ENCODE data around the gene FAM20A. TPM values are rescaled to one million over a fixed set of nuclear protein-coding genes. Genes with fewer than 3 reads are reported as not detected.
"Not testable (repeated sequence)": the region's sequence is repeated elsewhere in the genome, so short reads cannot be mapped to it uniquely, and the experiment has no call there.

Gene FAM20A
- total RNA-seq, 4 donors from 2014 or later, result 13.1 to 55.8 (median 15.1) TPM

DNA sequence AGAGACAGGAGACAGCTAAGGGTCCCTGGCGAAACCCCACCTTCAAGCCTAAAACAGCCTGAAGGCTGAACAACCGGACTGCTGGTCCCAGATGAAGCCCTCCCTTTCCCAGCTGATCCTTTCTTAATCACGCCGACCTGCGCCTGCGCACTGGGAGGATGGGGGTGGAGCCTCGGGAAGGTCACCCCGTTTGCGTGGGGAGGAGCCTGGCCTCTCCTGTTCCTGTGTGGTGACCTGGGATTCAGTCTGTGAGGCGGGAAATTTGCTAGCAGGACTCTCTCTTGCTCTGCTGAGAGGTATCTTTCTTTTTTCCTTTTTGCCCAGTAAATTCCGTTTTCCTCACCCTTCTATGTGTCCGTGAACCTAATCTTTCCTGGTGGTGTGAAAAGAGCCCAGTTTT, 9.6 kb downstream of the FAM20A start:
- DNase-seq (ENCODE audit: low spot score) (no peak), ATAC-seq (ENCODE audit: low FRiP score) (no peak)
- TF ChIP-seq, protein P1, sequence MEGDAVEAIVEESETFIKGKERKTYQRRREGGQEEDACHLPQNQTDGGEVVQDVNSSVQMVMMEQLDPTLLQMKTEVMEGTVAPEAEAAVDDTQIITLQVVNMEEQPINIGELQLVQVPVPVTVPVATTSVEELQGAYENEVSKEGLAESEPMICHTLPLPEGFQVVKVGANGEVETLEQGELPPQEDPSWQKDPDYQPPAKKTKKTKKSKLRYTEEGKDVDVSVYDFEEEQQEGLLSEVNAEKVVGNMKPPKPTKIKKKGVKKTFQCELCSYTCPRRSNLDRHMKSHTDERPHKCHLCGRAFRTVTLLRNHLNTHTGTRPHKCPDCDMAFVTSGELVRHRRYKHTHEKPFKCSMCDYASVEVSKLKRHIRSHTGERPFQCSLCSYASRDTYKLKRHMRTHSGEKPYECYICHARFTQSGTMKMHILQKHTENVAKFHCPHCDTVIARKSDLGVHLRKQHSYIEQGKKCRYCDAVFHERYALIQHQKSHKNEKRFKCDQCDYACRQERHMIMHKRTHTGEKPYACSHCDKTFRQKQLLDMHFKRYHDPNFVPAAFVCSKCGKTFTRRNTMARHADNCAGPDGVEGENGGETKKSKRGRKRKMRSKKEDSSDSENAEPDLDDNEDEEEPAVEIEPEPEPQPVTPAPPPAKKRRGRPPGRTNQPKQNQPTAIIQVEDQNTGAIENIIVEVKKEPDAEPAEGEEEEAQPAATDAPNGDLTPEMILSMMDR (IDR thresholded peaks at IDR 0.05), result no peak

DNA sequence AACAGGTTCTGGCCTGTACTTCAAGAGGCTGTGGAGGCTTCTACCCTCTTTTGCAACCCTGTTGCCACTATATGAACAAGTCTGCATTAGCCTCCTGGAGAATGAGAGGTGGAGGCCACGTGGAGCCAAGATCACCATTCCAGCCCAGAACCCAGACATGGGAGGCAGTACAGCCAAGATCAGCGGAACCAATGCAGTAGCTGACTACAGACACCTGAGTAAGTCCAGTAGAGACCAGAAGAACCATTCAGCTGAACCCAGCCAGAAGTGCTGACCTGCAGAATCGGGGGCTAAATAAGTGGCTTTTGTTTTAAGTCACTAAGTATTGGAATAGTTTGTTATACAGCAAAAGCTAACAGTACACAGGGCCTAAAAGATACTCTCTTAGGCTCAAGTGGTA, 12.1 kb downstream of the FAM20A start:
- TF ChIP-seq, protein P1 (IDR thresholded peaks at IDR 0.05), result no peak

DNA sequence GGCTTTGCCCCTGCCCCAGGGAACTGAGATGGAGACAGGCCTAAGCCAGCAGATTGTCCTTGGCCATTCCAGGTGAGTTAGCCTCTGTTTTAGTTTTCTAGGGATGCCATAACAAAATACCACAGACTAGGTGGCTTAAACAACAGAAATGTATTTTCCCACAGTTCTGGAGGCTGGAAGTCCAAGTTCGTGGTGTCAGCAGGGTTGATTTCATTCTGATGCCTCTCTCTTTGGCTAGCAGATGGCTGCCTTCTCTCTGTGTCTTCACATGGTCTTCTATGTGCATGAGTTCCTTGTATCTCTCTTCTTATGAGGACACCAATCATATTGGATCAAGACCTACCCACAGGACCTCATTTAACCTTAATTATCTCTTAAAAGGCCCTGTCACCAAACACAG, 12.8 kb downstream of the FAM20A start:
- no peak for ATAC-seq (ENCODE audit: low FRiP score)

More for the DNA sequence above, 12.1 kb downstream of the FAM20A start:
- ATAC-seq (ENCODE audit: low FRiP score) (no peak), DNase-seq (ENCODE audit: low spot score) (no peak)

DNA sequence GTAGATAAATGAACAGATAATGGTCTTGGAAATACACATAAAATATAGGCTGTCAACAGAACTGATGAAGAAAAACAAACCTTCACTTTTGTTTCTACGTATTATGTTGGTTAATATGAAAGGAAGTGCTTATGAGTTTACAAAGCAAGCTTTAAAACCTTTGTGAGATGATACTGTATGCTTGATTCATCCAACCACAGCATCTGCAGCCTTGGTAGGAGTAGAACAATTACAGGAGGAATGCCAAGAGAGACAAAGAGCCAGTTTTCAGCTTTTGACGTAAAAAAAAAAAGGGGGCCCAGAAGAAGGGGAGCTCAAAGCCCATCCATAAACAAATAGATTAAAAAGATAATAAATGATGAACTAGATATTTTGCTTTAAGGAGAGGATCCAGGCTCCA, 13.3 kb downstream of the FAM20A start:
- TF ChIP-seq, protein P1 (IDR thresholded peaks at IDR 0.05), result no peak
- no peak for ATAC-seq (ENCODE audit: low FRiP score)

More for the DNA sequence above, 12.8 kb downstream of the FAM20A start:
- no peak for DNase-seq (ENCODE audit: low spot score)
- TF ChIP-seq, protein P1 (IDR thresholded peaks at IDR 0.05), result no peak

DNA sequence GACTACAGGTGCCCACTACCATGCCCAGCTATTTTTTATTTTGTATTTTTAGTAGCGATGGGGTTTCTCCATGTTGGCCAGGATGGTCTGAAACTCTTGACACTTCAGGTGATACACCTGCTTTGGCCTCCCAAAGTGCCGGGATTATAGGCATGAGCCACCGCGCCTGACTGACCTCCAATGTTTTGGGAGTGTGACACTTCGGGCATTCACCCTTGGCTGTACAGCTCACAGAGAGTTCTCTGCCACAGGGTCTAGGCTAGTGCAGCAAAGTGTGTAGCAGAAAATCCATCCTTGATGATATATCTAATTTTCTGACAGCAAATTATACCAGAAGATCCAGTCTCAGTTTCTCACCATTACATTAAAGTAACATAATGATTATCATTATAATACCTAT, 14.1 kb downstream of the FAM20A start:
- ATAC-seq (ENCODE audit: low FRiP score) (no peak), DNase-seq (ENCODE audit: low spot score) (no peak)
- TF ChIP-seq, protein P1 (IDR thresholded peaks at IDR 0.05), result no peak

More for the DNA sequence above, 13.3 kb downstream of the FAM20A start:
- DNase-seq (ENCODE audit: low spot score), result no peak

DNA sequence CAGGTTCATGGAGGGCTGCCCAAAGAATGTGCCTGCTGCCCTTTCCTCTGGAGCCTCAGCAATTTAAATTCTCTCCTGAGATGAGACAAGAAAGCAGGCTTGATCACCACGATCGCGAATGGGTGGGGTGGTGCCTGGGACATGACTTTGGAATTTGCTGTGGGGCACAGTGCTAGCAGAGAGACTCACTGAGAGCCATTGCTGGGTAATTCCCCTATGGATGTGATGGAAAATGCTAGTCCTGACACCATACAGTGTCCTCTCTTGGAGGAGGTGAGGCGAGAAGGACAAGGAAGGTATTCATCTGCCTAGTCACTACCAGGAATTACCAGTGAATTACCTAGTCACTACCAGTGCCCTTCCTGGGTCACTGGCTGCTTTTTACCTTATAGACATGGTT, 15.5 kb downstream of the FAM20A start:
- no peak for DNase-seq (ENCODE audit: low spot score)
- ATAC-seq (ENCODE audit: low FRiP score), result no peak
- TF ChIP-seq, protein P1 (IDR thresholded peaks at IDR 0.05), result no peak

DNA sequence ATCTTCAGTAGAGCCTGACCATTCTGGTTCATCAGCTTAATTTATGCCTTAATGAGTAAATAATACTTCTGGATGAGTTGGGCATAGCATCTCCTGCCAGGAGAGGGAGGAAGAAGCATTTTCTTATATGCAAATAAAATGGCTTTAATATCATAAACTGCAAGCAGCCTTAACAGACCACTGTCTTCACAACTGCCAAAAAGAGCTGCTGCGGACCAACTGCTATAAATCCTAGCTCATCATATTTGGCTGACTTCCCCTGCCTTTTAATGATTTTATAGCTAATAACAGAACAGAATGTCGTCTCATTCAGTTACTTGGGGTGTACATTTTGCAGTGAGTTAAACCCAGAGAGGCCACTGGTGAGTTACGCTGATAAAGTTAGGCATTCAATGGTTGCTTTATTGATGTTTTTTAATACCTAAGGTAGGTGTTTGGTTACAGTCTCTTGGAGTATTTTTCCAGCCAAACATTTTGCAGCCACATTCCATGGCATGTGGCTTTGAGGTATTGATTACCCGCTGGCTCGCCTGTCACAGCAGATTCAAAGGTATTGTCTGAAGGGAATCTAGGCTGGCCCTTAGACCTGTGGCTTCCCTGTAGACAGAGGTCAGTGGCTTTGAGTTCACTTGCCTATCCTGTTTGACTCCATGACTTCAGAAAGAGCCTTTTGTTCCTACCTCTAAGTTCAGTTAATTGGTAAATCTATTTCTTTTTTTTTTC, 16.4 kb downstream of the FAM20A start:
- DNase-seq (ENCODE audit: low spot score) (no peak), ATAC-seq (ENCODE audit: low FRiP score) (no peak)
- TF ChIP-seq, protein P1 (IDR thresholded peaks at IDR 0.05), result no peak

DNA sequence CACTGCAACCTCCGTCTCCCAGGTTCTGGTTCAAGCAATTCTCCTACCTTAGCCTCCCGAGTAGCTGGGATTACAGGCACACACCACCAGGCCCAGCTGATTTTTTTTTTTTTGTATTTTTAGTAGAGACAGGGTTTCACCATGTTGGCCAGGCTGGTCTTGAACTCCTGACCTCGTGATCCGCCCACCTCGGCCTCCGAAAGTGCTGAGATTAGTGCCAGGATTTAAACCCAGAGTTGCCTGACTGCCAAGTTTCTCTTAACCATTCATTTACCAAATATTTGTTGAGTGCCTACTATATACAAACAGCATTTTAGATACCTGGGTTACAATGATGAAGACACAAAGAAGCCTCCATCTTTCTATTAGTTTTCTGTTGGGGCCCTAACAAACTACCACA, 18.3 kb downstream of the FAM20A start:
- DNase-seq (ENCODE audit: low spot score); ATAC-seq (ENCODE audit: low FRiP score): not testable (repeated sequence)
